Spinal cord (tissue), 10 donors: ENCODE measurements around the gene TMEM175. TPM values are rescaled to one million over a fixed set of nuclear protein-coding genes. Genes with fewer than 3 reads are reported as not detected.
A peak's percentile ranks its signal among the peaks of the same experiment; 100 is the strongest.

Source experiments
- DNase-seq, 6 donors: peaks; one replicate each; pipeline versions ENCODE4 v3.0.0 to v3.0.0-alpha.2; 2013 to 2015; ENCODE audit warnings: low spot score in 6 of 6, low read depth in 4 of 6
- H3K27ac ChIP-seq: one replicate; pipeline ENCODE4 v1.5.1; 2013; ENCODE audit warnings: low read depth, low read length, control low read depth
- H3K27me3 ChIP-seq: one replicate; pipeline ENCODE4 v1.6.1; 2013; ENCODE audit warnings: low read length; ENCODE audit not compliant: control insufficient read depth, insufficient read depth
- H3K36me3 ChIP-seq: one replicate; pipeline ENCODE4 v1.6.1; 2013; ENCODE audit warnings: low read length; ENCODE audit not compliant: control insufficient read depth, insufficient read depth
- H3K4me1 ChIP-seq: one replicate; pipeline ENCODE4 v1.6.1; 2013; ENCODE audit warnings: low read length; ENCODE audit not compliant: control insufficient read depth, insufficient read depth
- H3K4me3 ChIP-seq: one replicate; pipeline ENCODE4 v1.5.1; 2013; ENCODE audit warnings: low read depth, low read length, control low read depth
- H3K9me3 ChIP-seq: one replicate; pipeline ENCODE4 v1.6.1; 2013; ENCODE audit warnings: low read length; ENCODE audit not compliant: control insufficient read depth, insufficient read depth
- WGBS: methylation state at CpG from one replicate; pipeline ENCODE4 v1.1.5; 2013; ENCODE audit warnings: missing lambda C conversion rate; ENCODE audit not compliant: insufficient coverage; 5-methylcytosine and 5-hydroxymethylcytosine counted together
- polyA plus RNA-seq, 2 donors: library from polyadenylated mRNA; unstranded; fragments of 120-200 nt; gene quantifications; one replicate each; pipeline ENCODE4 v1.2.1, GENCODE V29; 2013; ENCODE audit not compliant: insufficient read length in 2 of 2
- total RNA-seq, 2 donors: library from RNA; depleted of rRNA in 1 of 2; stranded (reverse); fragments of 120-200 nt in 1 of 2; fragments of >200 nt in 1 of 2; gene quantifications; one replicate each; pipeline versions ENCODE4 v1.2.3 to v1.2.4, GENCODE V29; 2013 to 2014
- donor health status: healthy.

TMEM175 gene
- total and polyA plus RNA-seq, 4 donors, result 27.1 to 78.7 (median 51.4) TPM

- DNase-seq, result no peak
- H3K9me3 ChIP-seq, result no peaks in the 10 kb centered on the region
- no peaks in the 10 kb centered on the region for H3K27me3 ChIP-seq
- WGBS, result 89% methylated on average over 26 of the region's 30 CpGs
- peaks cover 78% of the 10 kb centered on the region for H3K36me3 ChIP-seq
- H3K27ac ChIP-seq, result no peak overlapping the region
- peaks cover 21% of the 10 kb centered on the region for H3K4me1 ChIP-seq
- no peak overlapping the region for H3K4me3 ChIP-seq
Measured at GRCh38 chr4:950136-951020, 18.1 kb downstream of the TMEM175 start.

GRCh38 chr4:951186-951585, 18.9 kb downstream of the TMEM175 start:
- Histone ChIP-seq H3K4me1 (peaks cover 13% of the 10 kb centered on the region), H3K4me3 (no peak overlapping the region), H3K27ac (no peak overlapping the region), H3K9me3 (no peaks in the 10 kb centered on the region), H3K27me3 (no peaks in the 10 kb centered on the region), H3K36me3 (peaks cover 83% of the 10 kb centered on the region)
- no peak for DNase-seq
- WGBS, result 58% methylated on average over 4 of the region's 7 CpGs

DNA sequence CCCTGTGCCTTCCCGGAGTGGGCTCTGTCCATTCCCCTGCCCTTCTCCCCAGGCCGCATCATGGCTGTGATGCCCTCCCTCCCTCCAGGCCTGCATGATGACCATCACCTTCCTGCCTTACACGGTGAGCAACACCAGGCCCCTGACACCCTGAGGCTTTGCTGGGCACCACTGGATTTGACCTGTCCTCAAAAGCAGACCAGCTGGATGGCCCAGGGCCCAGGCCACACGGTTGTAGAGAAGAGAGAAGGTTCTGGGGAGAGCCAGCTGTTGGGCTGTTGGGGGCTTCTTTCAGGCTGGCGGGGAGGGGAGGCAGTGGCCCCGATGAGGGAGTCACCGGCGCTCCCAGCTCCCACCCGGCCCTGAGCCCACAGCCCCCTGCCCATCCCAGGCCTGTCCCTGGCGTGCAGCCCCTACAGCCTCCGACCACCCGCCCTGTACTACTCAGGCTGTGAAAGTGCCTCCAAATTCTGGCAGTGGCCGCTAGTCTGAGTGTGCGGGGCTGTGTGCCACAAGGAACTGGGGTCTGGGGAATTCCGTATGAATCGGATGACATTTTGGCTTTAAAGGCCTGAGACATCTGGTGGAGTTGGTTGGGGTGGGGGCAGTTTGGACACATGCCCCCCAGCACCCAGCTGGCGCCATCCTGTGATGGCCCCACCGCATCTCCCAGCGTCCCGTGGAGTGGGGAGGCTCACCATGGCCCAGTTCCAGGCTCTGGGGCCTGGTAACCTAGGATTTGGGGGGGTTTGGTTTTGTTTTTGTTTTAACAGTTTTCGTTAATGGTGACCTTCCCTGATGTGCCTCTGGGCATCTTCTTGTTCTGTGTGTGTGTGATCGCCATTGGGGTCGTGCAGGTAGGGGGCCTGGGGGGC, 19.6 kb downstream of the TMEM175 start:
- peak in 1 of 6 donors; percentile 0 for DNase-seq
- Histone ChIP-seq H3K27me3 (no peaks in the 10 kb centered on the region), H3K27ac (no peak overlapping the region), H3K36me3 (peaks cover 88% of the 10 kb centered on the region), H3K9me3 (no peaks in the 10 kb centered on the region), H3K4me3 (no peak overlapping the region), H3K4me1 (peaks cover 8% of the 10 kb centered on the region)
- WGBS, result 86% methylated on average over 23 of the region's 23 CpGs

DNA sequence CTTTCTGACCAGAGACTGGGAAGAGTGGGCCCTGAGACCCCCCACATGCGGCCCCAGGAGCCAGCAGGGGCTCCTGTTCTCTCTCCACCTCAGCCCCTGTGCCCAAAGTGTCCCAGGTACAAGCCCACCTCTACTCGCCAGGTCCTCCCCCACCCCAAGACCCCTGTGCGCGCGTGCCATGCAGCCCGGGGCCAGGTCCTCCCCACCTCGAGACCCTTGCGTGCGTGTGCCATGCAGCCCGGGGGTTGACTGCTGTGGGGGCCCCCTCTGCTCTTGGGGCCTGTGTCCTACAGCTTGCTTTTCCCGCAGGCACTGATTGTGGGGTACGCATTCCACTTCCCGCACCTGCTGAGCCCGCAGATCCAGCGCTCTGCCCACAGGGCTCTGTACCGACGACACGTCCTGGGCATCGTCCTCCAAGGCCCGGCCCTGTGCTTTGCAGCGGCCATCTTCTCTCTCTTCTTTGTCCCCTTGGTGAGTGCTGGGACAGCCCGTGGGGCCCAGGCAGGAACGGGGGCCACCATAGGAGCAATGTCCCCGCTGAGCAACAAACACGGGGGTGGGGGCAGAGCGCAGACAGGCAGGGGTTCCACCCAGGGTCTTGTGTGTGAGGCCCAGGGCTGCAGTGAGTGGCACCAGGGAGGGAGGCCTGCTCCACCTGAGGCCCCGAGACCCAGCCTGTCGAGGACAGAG, 20.8 kb downstream of the TMEM175 start:
- peaks cover 4% of the 10 kb centered on the region for H3K4me1 ChIP-seq
- H3K9me3 ChIP-seq, result no peaks in the 10 kb centered on the region
- H3K27ac ChIP-seq, result no peak overlapping the region
- no peak for DNase-seq
- no peaks in the 10 kb centered on the region for H3K27me3 ChIP-seq
- 96% methylated on average over 28 of the region's 28 CpGs for WGBS
- H3K36me3 ChIP-seq, result peaks cover 88% of the 10 kb centered on the region
- H3K4me3 ChIP-seq, result no peak overlapping the region

- peaks cover 88% of the 10 kb centered on the region for H3K36me3 ChIP-seq
- no peaks in the 10 kb centered on the region for H3K4me1 ChIP-seq
- 99% methylated on average over 9 of the region's 13 CpGs for WGBS
- H3K9me3 ChIP-seq, result no peaks in the 10 kb centered on the region
- H3K4me3 ChIP-seq, result no peak overlapping the region
- DNase-seq, result peak in 1 of 6 donors; percentile 0
- no peak overlapping the region for H3K27ac ChIP-seq
- no peaks in the 10 kb centered on the region for H3K27me3 ChIP-seq
Measured at GRCh38 chr4:953574-953915, 21.3 kb downstream of the TMEM175 start.

- DNase-seq, result no peak
- H3K4me3 ChIP-seq, result no peak overlapping the region
- no peaks in the 10 kb centered on the region for H3K4me1 ChIP-seq
- H3K36me3 ChIP-seq, result peaks cover 91% of the 10 kb centered on the region
- 93% methylated on average over 11 of the region's 17 CpGs for WGBS
- H3K9me3 ChIP-seq, result no peaks in the 10 kb centered on the region
- H3K27me3 ChIP-seq, result no peaks in the 10 kb centered on the region
- H3K27ac ChIP-seq, result no peak overlapping the region
Measured at GRCh38 chr4:954211-955020, 22.2 kb downstream of the TMEM175 start.

GRCh38 chr4:955161-955921, 23.1 kb downstream of the TMEM175 start:
- 92% methylated on average over 32 of the region's 33 CpGs for WGBS
- H3K9me3 ChIP-seq, result no peaks in the 10 kb centered on the region
- H3K4me1 ChIP-seq, result no peaks in the 10 kb centered on the region
- no peak overlapping the region for H3K4me3 ChIP-seq
- DNase-seq, result peak in 1 of 6 donors; percentile 0
- no peaks in the 10 kb centered on the region for H3K27me3 ChIP-seq
- no peak overlapping the region for H3K27ac ChIP-seq
- peaks cover 94% of the 10 kb centered on the region for H3K36me3 ChIP-seq

DNA sequence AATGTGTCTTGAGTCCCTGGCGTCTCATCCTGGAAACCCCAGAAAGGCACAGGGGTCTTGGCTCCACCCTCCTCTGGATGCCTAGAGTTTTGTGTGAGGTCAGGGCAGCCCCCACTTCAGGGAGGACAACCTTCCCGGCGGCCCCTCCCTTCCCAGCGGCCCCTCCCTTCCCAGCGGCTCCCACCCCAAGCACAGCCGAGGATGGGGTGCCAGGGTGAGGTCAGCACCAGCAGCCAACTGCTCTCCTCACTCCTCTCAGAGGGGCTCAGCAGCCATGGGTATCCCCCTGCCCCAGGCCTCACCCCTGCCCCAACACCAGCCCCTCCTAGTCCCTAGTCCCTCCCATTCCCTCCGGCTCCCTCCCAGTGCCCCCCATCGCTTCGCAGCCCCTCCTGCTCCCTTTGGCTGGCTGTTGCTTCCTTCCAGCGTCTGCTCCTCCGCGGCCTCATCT, 23.7 kb downstream of the TMEM175 start:
- Histone ChIP-seq H3K4me1 (no peaks in the 10 kb centered on the region), H3K9me3 (no peaks in the 10 kb centered on the region), H3K36me3 (peaks cover 96% of the 10 kb centered on the region), H3K4me3 (no peak overlapping the region), H3K27ac (no peak overlapping the region), H3K27me3 (no peaks in the 10 kb centered on the region)
- WGBS, result 78% methylated on average over 9 of the region's 12 CpGs
- DNase-seq, result no peak
